H1 (cell line): ENCODE results near the gene SHTN1. TPM values are rescaled to one million over a fixed set of nuclear protein-coding genes. Genes with fewer than 3 reads are reported as not detected.

Experiments used
- CTCF ChIA-PET: fragments of 300-600 bp; sonication (Branson Sonifier 250); formaldehyde crosslinking; loops from one replicate; lab custom pipeline; 2021; ENCODE audit not compliant: partially characterized antibody; lab: Charles Lee
- POLR2A ChIA-PET: fragments of 300-600 bp; sonication (Branson Sonifier 250); formaldehyde crosslinking; loops from one replicate; lab custom pipeline; 2021; ENCODE audit warnings: inconsistent platforms; ENCODE audit not compliant: partially characterized antibody; lab: Charles Lee
- DNase-seq, 2 experiments: peaks; one replicate each; pipeline versions ENCODE4 v3.0.0 to v3.0.0-alpha.2; 2010 to 2022; ENCODE audit warnings: low spot score in 2 of 2, low read depth in 1 of 2, mixed read lengths in 1 of 2
- FAIRE-seq: peaks from 2 replicates; lab custom pipeline; 2011; peaks lifted over from hg19 to GRCh38; lab: Jason Lieb, UNC
- H2AFZ ChIP-seq: 2 replicates; pipeline ENCODE4 v1.8.1; 2012; ENCODE audit warnings: low read length, inconsistent platforms
- H2AK5ac ChIP-seq: 2 replicates; pipeline ENCODE4 v1.6.1; 2013; ENCODE audit warnings: low read depth, low read length
- H2BK120ac ChIP-seq: replicated peaks from 2 replicates; pipeline ENCODE3; 2013; ENCODE audit warnings: low read depth, low read length, inconsistent platforms
- H2BK12ac ChIP-seq: 2 replicates; pipeline ENCODE4 v1.6.1; 2013; ENCODE audit warnings: low read depth, low read length
- H2BK15ac ChIP-seq: 2 replicates; pipeline ENCODE4 v1.6.1; 2013; ENCODE audit warnings: low read length
- H2BK20ac ChIP-seq: 2 replicates; pipeline ENCODE4 v1.6.1; 2013; ENCODE audit warnings: low read length
- H2BK5ac ChIP-seq: 2 replicates; pipeline ENCODE4 v1.6.1; 2013; ENCODE audit warnings: low read depth, low read length
- H3K14ac ChIP-seq: 2 replicates; pipeline ENCODE4 v1.6.1; 2013; ENCODE audit warnings: inconsistent platforms; ENCODE audit not compliant: insufficient read length
- H3K18ac ChIP-seq: 2 replicates; pipeline ENCODE4 v1.6.1; 2013; ENCODE audit warnings: low read length; ENCODE audit errors: extremely low read depth
- H3K23ac ChIP-seq: 2 replicates; pipeline ENCODE4 v1.6.1; 2013; ENCODE audit warnings: inconsistent platforms; ENCODE audit not compliant: insufficient read length
- H3K23me2 ChIP-seq: 2 replicates; pipeline ENCODE4 v1.6.1; 2013; ENCODE audit warnings: low read depth, low read length
- H3K27ac ChIP-seq: 2 replicates; pipeline ENCODE4 v1.6.1; 2011; ENCODE audit warnings: low read depth, low read length, inconsistent platforms
- H3K27me3 ChIP-seq, 4 experiments: replicated peaks in 1 of 4; 1 replicate in 1 of 4; 2 replicates in 3 of 4; pipeline versions ENCODE4 v1.6.1 to v1.8.1; 2011 to 2013; ENCODE audit warnings: low read length in 3 of 4, mild to moderate bottlenecking in 3 of 4, inconsistent platforms in 2 of 4, mixed read lengths in 2 of 4, moderate library complexity in 1 of 4; ENCODE audit not compliant: control insufficient read depth in 3 of 4, insufficient read depth in 3 of 4; ENCODE audit errors: extremely low read depth in 1 of 4
- H3K36me3 ChIP-seq, 4 experiments: 2 replicates each; pipeline versions ENCODE4 v1.6.1 to v1.8.1; 2011 to 2013; ENCODE audit warnings: mild to moderate bottlenecking in 4 of 4, low read length in 3 of 4, moderate library complexity in 2 of 4, control low read depth in 1 of 4, inconsistent platforms in 1 of 4; ENCODE audit not compliant: insufficient read depth in 4 of 4, control insufficient read depth in 2 of 4
- H3K4ac ChIP-seq: replicated peaks from 2 replicates; pipeline ENCODE3; 2013; ENCODE audit warnings: low read length, low read depth, mixed read lengths, inconsistent platforms; ENCODE audit not compliant: insufficient read length
- H3K4me1 ChIP-seq, 4 experiments: replicated peaks in 1 of 4; 1 replicate in 1 of 4; 2 replicates in 3 of 4; pipeline versions ENCODE4 v1.6.1 to v1.8.1; 2011 to 2013; ENCODE audit warnings: low read length in 3 of 4, inconsistent platforms in 2 of 4, mixed read lengths in 1 of 4; ENCODE audit not compliant: insufficient read depth in 4 of 4, control insufficient read depth in 3 of 4
- H3K4me2 ChIP-seq, 2 experiments: 2 replicates each; pipeline versions ENCODE4 v1.6.1 to v1.8.1; 2011 to 2013; ENCODE audit warnings: low read depth in 2 of 2, low read length in 2 of 2, control low read depth in 1 of 2, inconsistent platforms in 1 of 2, mild to moderate bottlenecking in 1 of 2; ENCODE audit not compliant: insufficient read depth in 1 of 2
- H3K4me3 ChIP-seq, 4 experiments: fragments of 200-600, 300-600 bp in 1 of 4; sonication (generic), shearing (Covaris generic), sonication (Bioruptor Twin) in 1 of 4; 2 replicates each; pipeline versions ENCODE4 v1.5.1 to v1.8.1; 2011 to 2016; ENCODE audit warnings: low read length in 4 of 4, low read depth in 3 of 4, control low read depth in 2 of 4, inconsistent platforms in 2 of 4, mild to moderate bottlenecking in 2 of 4, mixed read lengths in 1 of 4, moderate library complexity in 1 of 4; ENCODE audit not compliant: insufficient read depth in 2 of 4; ENCODE audit errors: extremely low read depth in 1 of 4
- H3K56ac ChIP-seq: replicated peaks from 2 replicates; pipeline ENCODE3; 2013; ENCODE audit warnings: low read depth, mild to moderate bottlenecking, mixed read lengths, low read length, inconsistent platforms; ENCODE audit not compliant: insufficient read length
- H3K79me1 ChIP-seq: 2 replicates; pipeline ENCODE4 v1.6.1; 2013; ENCODE audit warnings: low read depth, low read length, control low read depth
- H3K79me2 ChIP-seq, 2 experiments: 2 replicates each; pipeline versions ENCODE4 v1.6.1 to v1.8.1; 2012 to 2013; ENCODE audit warnings: low read length in 2 of 2, mild to moderate bottlenecking in 2 of 2, inconsistent platforms in 1 of 2; ENCODE audit not compliant: insufficient read depth in 2 of 2, control insufficient read depth in 1 of 2
- H3K9ac ChIP-seq, 4 experiments: replicated peaks in 1 of 4; 1 replicate in 1 of 4; 2 replicates in 3 of 4; pipeline versions ENCODE4 v1.6.1 to v1.8.1; 2011 to 2013; ENCODE audit warnings: low read depth in 3 of 4, low read length in 3 of 4, control low read depth in 2 of 4, mild to moderate bottlenecking in 2 of 4, moderate library complexity in 2 of 4, inconsistent platforms in 1 of 4; ENCODE audit errors: extremely low read depth in 1 of 4
- H3K9me3 ChIP-seq, 2 experiments: 2 replicates each; pipeline versions ENCODE4 v1.6.1 to v1.8.1; 2012 to 2013; ENCODE audit warnings: mild to moderate bottlenecking in 2 of 2, moderate library complexity in 2 of 2, control low read depth in 1 of 2, inconsistent platforms in 1 of 2, low read depth in 1 of 2, low read length in 1 of 2, mixed read lengths in 1 of 2; ENCODE audit not compliant: insufficient read depth in 2 of 2
- H4K20me1 ChIP-seq, 2 experiments: replicated peaks in 1 of 2; 2 replicates each; pipeline versions ENCODE3 to v1.8.1; 2011 to 2013; ENCODE audit warnings: inconsistent platforms in 2 of 2, low read length in 2 of 2, mild to moderate bottlenecking in 1 of 2; ENCODE audit not compliant: insufficient read depth in 2 of 2, control insufficient read depth in 1 of 2
- H4K5ac ChIP-seq: 2 replicates; pipeline ENCODE4 v1.6.1; 2013; ENCODE audit warnings: low read length, low read depth, mixed read lengths, inconsistent platforms; ENCODE audit not compliant: insufficient read length
- H4K8ac ChIP-seq: 2 replicates; pipeline ENCODE4 v1.8.0; 2013; ENCODE audit warnings: mild to moderate bottlenecking, moderate library complexity, low read length, inconsistent platforms; ENCODE audit not compliant: insufficient read depth; ENCODE audit errors: extremely low read depth
- H4K91ac ChIP-seq: replicated peaks from 2 replicates; pipeline ENCODE3; 2013; ENCODE audit warnings: low read length, mixed read lengths, inconsistent platforms; ENCODE audit not compliant: insufficient read length
- BCL11A ChIP-seq, 2 experiments: IDR thresholded peaks; one replicate each; pipeline ENCODE4 v1.6.1; 2011; ENCODE audit warnings: low read depth in 2 of 2, low read length in 2 of 2, mild to moderate bottlenecking in 2 of 2
- CBX5 ChIP-seq: fragments of 300-800, 300-1000 bp; sonication (generic); IDR thresholded peaks from 2 replicates; pipeline ENCODE4 v1.7.1; 2016; ENCODE audit warnings: antibody characterized with exemption, low read length, low read depth
- CHD2 ChIP-seq: IDR thresholded peaks from 2 replicates; pipeline ENCODE4 v1.6.1; 2012; ENCODE audit warnings: low read length, improper control_type of control experiment
- CTBP2 ChIP-seq: IDR thresholded peaks from 2 replicates; pipeline ENCODE4 v1.7.0; 2011; ENCODE audit warnings: borderline replicate concordance, mild to moderate bottlenecking, moderate library complexity, mixed read lengths, low read length; ENCODE audit not compliant: insufficient read depth, insufficient read length
- GABPA ChIP-seq: IDR thresholded peaks from 2 replicates; pipeline ENCODE4 v1.6.1; 2011; ENCODE audit warnings: mild to moderate bottlenecking, low read length, moderate library complexity, borderline replicate concordance; ENCODE audit not compliant: insufficient read depth
- KDM5A ChIP-seq: fragments of 200-600 bp; IDR thresholded peaks from 2 replicates; pipeline ENCODE4 v1.7.1; 2012; ENCODE audit warnings: mild to moderate bottlenecking, low read length, inconsistent platforms, mixed read lengths
- RBBP5 ChIP-seq: IDR thresholded peaks from 2 replicates; pipeline ENCODE4 v1.7.1; 2012; ENCODE audit warnings: low read depth, mild to moderate bottlenecking, inconsistent platforms, low read length, moderate library complexity, borderline replicate concordance
- RFX5 ChIP-seq: IDR thresholded peaks from 2 replicates; pipeline ENCODE4 v1.6.1; 2011; ENCODE audit warnings: low read depth, low read length, improper control_type of control experiment, borderline replicate concordance
- RNF2 ChIP-seq: fragments of 200-900, 300-1000 bp; sonication (generic); IDR thresholded peaks from 2 replicates; pipeline ENCODE4 v1.7.1; 2016; ENCODE audit warnings: borderline replicate concordance, low read depth, mild to moderate bottlenecking, antibody characterized with exemption, low read length; ENCODE audit not compliant: poor library complexity, severe bottlenecking; ENCODE audit errors: missing control alignments
- WGBS, 2 experiments: shearing (Covaris generic) in 1 of 2; methylation state at CpG; one replicate each; pipeline versions ENCODE4 v1.1.6 to v1.1.7; 2013 to 2015; ENCODE audit warnings: low lambda C conversion rate in 2 of 2, mixed read lengths in 2 of 2, inconsistent platforms in 1 of 2, low coverage in 1 of 2, missing lambda C conversion rate in 1 of 2; ENCODE audit not compliant: insufficient replicate concordance in 2 of 2, insufficient coverage in 1 of 2, insufficient read length in 1 of 2; ENCODE audit errors: extremely low coverage in 1 of 2, missing lambda C conversion rate in 1 of 2; 5-methylcytosine and 5-hydroxymethylcytosine counted together
- polyA plus RNA-seq, 7 experiments: library from polyadenylated mRNA; depleted of rRNA in 3 of 7; stranded (reverse) in 5 of 7; unstranded in 2 of 7; fragments of >200 nt in 5 of 7; fragments of 200-250 nt in 2 of 7; gene quantifications; 1 replicate in 5 of 7; 2 replicates in 1 of 7; 4 replicates in 1 of 7; pipeline versions ENCODE4 v1.2.1 to v1.2.3, GENCODE V29; 2011 to 2013; ENCODE audit warnings: missing spikeins in 2 of 7, mixed read lengths in 2 of 7
- total RNA-seq: library from RNA; stranded (reverse); fragmentation: NEBNext Ultra II Directional; extraction: Animal tissue kit (Norgen Biotek cat#: 25700); gene quantifications from 2 replicates; pipeline ENCODE4 v1.2.1, GENCODE V29; 2021

The SHTN1 gene
- total and polyA plus RNA-seq, 2 of the 8 experiments (the other 6 are each of a cell fraction or from before 2014, with no cell fraction given): 3.3 to 12.7 TPM

GRCh38 chr10:116970050-116970449 is 34.9 kb downstream of the SHTN1 start:
- CTCF ChIA-PET: no interaction called here
- Histone ChIP-seq H3K36me3 (peaks cover 0 to 3% (median 0%) of the 10 kb centered on the region in 4 experiments; a peak in 1 of 8 replicates), H2AFZ (no peak overlapping the region), H2BK15ac (no peak overlapping the region), H4K20me1 (no peaks in the 10 kb centered on the region), H3K4ac (no peak overlapping the region), H2AK5ac (no peak overlapping the region), H4K91ac (no peak overlapping the region), H4K8ac (no peak overlapping the region), H3K27ac (no peak overlapping the region)
- POLR2A ChIA-PET: no interaction called here
- DNase-seq: no peak
- no peak for TF ChIP-seq CBX5
- no peak for TF ChIP-seq KDM5A
- TF ChIP-seq GABPA: no peak
- TF ChIP-seq CHD2: no peak
- no peak for TF ChIP-seq RNF2
- no peak for TF ChIP-seq BCL11A (IDR thresholded peaks at IDR 0.05; ENCODE audit: low read depth in 2 of 2, low read length in 2 of 2)
- TF ChIP-seq CTBP2: no peak
- no peak for TF ChIP-seq RBBP5
- TF ChIP-seq RFX5: no peak
- TF ChIP-seq, all 59 proteins: peak for 0
- H2BK5ac ChIP-seq: no peak overlapping the region
- no peak overlapping the region for H4K5ac ChIP-seq
- no peak overlapping the region for H3K9ac ChIP-seq
- no peak overlapping the region for H2BK12ac ChIP-seq
- no peaks in the 10 kb centered on the region for H3K23me2 ChIP-seq
- H3K79me1 ChIP-seq: no peaks in the 10 kb centered on the region; the same call in 1 of the 2 replicates
- no peak overlapping the region for H3K14ac ChIP-seq
- H3K18ac ChIP-seq: no peak overlapping the region
- H2BK120ac ChIP-seq: no peak overlapping the region
- no peak for FAIRE-seq
- no peak overlapping the region for H3K23ac ChIP-seq
- no peaks in the 10 kb centered on the region for H3K27me3 ChIP-seq
- 95% methylated on average over 5 of the region's 5 CpGs; no CpG with 5 or more reads in 1 of the 2 experiments for WGBS, 2 experiments
- H2BK20ac ChIP-seq: no peak overlapping the region
- H3K56ac ChIP-seq: no peak overlapping the region
- no peak overlapping the region for H3K4me2 ChIP-seq
- H3K4me3 ChIP-seq: no peak overlapping the region
- no peaks in the 10 kb centered on the region for H3K9me3 ChIP-seq
- no peaks in the 10 kb centered on the region for H3K79me2 ChIP-seq
- H3K4me1 ChIP-seq: peaks cover 0 to 9% (median 2%) of the 10 kb centered on the region in 4 experiments; a peak in 4 of 7 replicates
